HG03064 (cell line): ENCODE results near the gene SNRPD3.

Experiments
- ATAC-seq: cut with Tn5 transposase; IDR thresholded peaks from one replicate; pipeline ENCODE4 v1.9.1; 2021; ENCODE audit warnings: low read depth; ENCODE audit not compliant: unreplicated experiment

Gene SNRPD3

GRCh38 chr22:24565077-24565476 is 9.3 kb downstream of the SNRPD3 start:
- no peak for ATAC-seq

GRCh38 chr22:24566899-24567511 is 11.2 kb downstream of the SNRPD3 start:
- ATAC-seq, result no peak

- no peak for ATAC-seq
Measured at GRCh38 chr22:24567668-24568067, 11.9 kb downstream of the SNRPD3 start.

- no peak for ATAC-seq
Measured at GRCh38 chr22:24571266-24571665, 15.5 kb downstream of the SNRPD3 start.

- ATAC-seq, result no peak
Measured at GRCh38 chr22:24576778-24577177, 21.0 kb downstream of the SNRPD3 start.

GRCh38 chr22:24578355-24579257 is 22.8 kb downstream of the SNRPD3 start:
- no peak for ATAC-seq

- ATAC-seq, result no peak
Measured at GRCh38 chr22:24579258-24579601, 23.4 kb downstream of the SNRPD3 start.

GRCh38 chr22:24580276-24580675 is 24.5 kb downstream of the SNRPD3 start:
- ATAC-seq, result no peak

- ATAC-seq, result no peak
Measured at GRCh38 chr22:24582056-24582814, 26.4 kb downstream of the SNRPD3 start.

- no peak for ATAC-seq
Measured at GRCh38 chr22:24583221-24584165, 27.7 kb downstream of the SNRPD3 start.

GRCh38 chr22:24584166-24584790 is 28.5 kb downstream of the SNRPD3 start:
- ATAC-seq, result no peak

- no peak for ATAC-seq
Measured at GRCh38 chr22:24584871-24585411, 29.1 kb downstream of the SNRPD3 start.

- ATAC-seq, result no peak
Measured at GRCh38 chr22:24585461-24585860, 29.7 kb downstream of the SNRPD3 start.

GRCh38 chr22:24585927-24586546 is 30.2 kb downstream of the SNRPD3 start:
- ATAC-seq, result no peak

- ATAC-seq, result no peak
Measured at GRCh38 chr22:24587251-24587650, 31.5 kb downstream of the SNRPD3 start.

- ATAC-seq, result no peak
Measured at GRCh38 chr22:24587948-24588347, 32.1 kb downstream of the SNRPD3 start.

- ATAC-seq, result no peak
Measured at GRCh38 chr22:24588381-24588756, 32.6 kb downstream of the SNRPD3 start.

GRCh38 chr22:24588757-24589481 is 33.1 kb downstream of the SNRPD3 start:
- ATAC-seq, result no peak
